ENCODE measurements around the gene PEX11A.

Gene PEX11A

DNA sequence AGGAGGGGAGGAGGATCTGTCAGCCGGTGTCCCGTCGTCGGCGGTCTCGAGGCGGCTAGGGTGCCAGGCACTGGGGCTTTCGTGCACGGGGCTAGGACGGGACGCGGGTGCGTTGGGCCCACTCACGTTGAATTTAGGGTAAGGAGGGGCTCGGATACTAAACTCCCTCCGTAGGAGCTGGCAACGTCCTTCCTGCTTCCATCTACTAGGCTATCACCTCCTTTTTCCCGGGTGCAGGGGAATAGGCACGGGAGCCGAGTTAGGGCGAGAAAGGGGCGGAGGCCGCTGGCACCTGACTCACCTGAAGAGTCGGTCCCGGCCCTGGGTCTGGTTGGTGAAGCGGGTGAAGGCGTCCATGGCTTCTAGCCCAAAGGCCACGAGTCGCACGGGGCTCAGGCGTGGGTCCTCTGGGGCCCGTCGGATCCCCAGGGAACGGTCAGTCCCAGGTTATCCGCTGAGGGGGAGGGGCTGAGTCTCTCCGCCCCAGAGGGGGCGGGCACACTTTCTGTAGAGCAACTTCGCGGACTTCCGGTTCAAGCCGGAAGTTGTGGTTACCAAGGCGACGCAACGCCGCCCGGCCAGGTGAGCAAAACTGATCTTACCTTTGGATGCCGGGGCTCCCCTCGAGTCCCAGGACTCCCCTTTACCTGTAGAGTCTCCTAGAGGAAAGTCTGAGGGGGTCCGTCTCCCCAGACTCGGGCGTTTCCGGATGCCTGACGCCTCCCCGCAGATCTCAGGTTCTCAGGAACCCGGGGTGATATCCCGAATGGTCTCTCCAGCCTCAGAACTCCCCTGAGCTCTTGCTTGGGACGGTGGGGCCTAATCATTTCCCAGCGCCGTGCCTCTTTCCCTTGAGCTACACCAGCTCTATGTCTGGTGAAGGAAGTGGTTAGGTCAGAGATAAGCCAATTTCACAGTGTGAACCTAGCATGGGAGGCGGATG, at the start of gene PEX11A, which contains the start of gene WDR93 (continued):
- TF ChIP-seq BCL11A (tag by site-specific recombination; IDR thresholded peaks at IDR 0.05; ENCODE audit: low read depth) (0 out of 2 replicates have a peak, but pooled peaks have one; percentile 33), SP2 (tag by site-specific recombination; IDR thresholded peaks at IDR 0.05) (peak; percentile 89), ZNF169 (tag by site-specific recombination; IDR thresholded peaks at IDR 0.05) (no peak), ZNF426 (tag by site-specific recombination; IDR thresholded peaks at IDR 0.05) (no peak), ZSCAN23 (tag by site-specific recombination; IDR thresholded peaks at IDR 0.05) (no peak), ZNF600 (tag by site-specific recombination; IDR thresholded peaks at IDR 0.05) (peak; percentile 34; the same call in 1 of the 2 replicates), ZNF843 (tag by site-specific recombination; IDR thresholded peaks at IDR 0.05) (no peak), ZNF596 (tag by site-specific recombination; IDR thresholded peaks at IDR 0.05) (no peak), ZNF610 (tag by site-specific recombination; IDR thresholded peaks at IDR 0.05; ENCODE audit: borderline replicate concordance) (no peak), BCL11B (tag by site-specific recombination; IDR thresholded peaks at IDR 0.05; ENCODE audit: low read depth) (peak; percentile 70; the same call in 1 of the 2 replicates), ZNF280D (tag by site-specific recombination; IDR thresholded peaks at IDR 0.05) (no peak), WT1 (tag by site-specific recombination; IDR thresholded peaks at IDR 0.05) (peak; percentile 51), TRIM28 (IDR thresholded peaks at IDR 0.05; ENCODE audit: borderline replicate concordance, low read length) (no peak), YY1 (tag by site-specific recombination; IDR thresholded peaks at IDR 0.05) (0 out of 2 replicates have a peak, but pooled peaks have one; percentile 20), ZNF585B (tag by site-specific recombination; IDR thresholded peaks at IDR 0.05) (no peak), ZNF132 (tag by site-specific recombination; IDR thresholded peaks at IDR 0.05; ENCODE audit: borderline replicate concordance) (no peak), ZNF76 (tag by site-specific recombination; IDR thresholded peaks at IDR 0.05; ENCODE audit: borderline replicate concordance, low read depth) (peak; percentile 22; the same call in 1 of the 2 replicates), ZNF398 (tag by site-specific recombination; IDR thresholded peaks at IDR 0.05) (peak; percentile 46; the same call in 1 of the 2 replicates), ZNF2 (tag by site-specific recombination; IDR thresholded peaks at IDR 0.05) (peak; percentile 61; the same call in 1 of the 2 replicates), ZNF23 (tag by site-specific recombination; IDR thresholded peaks at IDR 0.05; ENCODE audit: borderline replicate concordance) (no peak), KLF7 (tag by site-specific recombination; IDR thresholded peaks at IDR 0.05; ENCODE audit: borderline replicate concordance) (0 out of 2 replicates have a peak, but pooled peaks have one; percentile 27), ZNF558 (tag by site-specific recombination; IDR thresholded peaks at IDR 0.05) (no peak), ZBTB17 (tag by site-specific recombination; IDR thresholded peaks at IDR 0.05) (peak; percentile 55; the same call in 1 of the 2 replicates), OSR2 (tag by site-specific recombination; IDR thresholded peaks at IDR 0.05) (peak; percentile 22; the same call in 1 of the 2 replicates), ZNF394 (tag by site-specific recombination; IDR thresholded peaks at IDR 0.05; ENCODE audit: borderline replicate concordance) (no peak), ZFP37 (tag by site-specific recombination; IDR thresholded peaks at IDR 0.05) (peak; percentile 78; the same call in 1 of the 2 replicates)
- TF ChIP-seq, protein P1, sequence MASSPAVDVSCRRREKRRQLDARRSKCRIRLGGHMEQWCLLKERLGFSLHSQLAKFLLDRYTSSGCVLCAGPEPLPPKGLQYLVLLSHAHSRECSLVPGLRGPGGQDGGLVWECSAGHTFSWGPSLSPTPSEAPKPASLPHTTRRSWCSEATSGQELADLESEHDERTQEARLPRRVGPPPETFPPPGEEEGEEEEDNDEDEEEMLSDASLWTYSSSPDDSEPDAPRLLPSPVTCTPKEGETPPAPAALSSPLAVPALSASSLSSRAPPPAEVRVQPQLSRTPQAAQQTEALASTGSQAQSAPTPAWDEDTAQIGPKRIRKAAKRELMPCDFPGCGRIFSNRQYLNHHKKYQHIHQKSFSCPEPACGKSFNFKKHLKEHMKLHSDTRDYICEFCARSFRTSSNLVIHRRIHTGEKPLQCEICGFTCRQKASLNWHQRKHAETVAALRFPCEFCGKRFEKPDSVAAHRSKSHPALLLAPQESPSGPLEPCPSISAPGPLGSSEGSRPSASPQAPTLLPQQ (tag by site-specific recombination; IDR thresholded peaks at IDR 0.05) = peak; percentile 92
- TF ChIP-seq, protein P2, sequence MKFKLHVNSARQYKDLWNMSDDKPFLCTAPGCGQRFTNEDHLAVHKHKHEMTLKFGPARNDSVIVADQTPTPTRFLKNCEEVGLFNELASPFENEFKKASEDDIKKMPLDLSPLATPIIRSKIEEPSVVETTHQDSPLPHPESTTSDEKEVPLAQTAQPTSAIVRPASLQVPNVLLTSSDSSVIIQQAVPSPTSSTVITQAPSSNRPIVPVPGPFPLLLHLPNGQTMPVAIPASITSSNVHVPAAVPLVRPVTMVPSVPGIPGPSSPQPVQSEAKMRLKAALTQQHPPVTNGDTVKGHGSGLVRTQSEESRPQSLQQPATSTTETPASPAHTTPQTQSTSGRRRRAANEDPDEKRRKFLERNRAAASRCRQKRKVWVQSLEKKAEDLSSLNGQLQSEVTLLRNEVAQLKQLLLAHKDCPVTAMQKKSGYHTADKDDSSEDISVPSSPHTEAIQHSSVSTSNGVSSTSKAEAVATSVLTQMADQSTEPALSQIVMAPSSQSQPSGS (tag by site-specific recombination; IDR thresholded peaks at IDR 0.05; ENCODE audit: low read depth) = no peak
- TF ChIP-seq, protein P3, sequence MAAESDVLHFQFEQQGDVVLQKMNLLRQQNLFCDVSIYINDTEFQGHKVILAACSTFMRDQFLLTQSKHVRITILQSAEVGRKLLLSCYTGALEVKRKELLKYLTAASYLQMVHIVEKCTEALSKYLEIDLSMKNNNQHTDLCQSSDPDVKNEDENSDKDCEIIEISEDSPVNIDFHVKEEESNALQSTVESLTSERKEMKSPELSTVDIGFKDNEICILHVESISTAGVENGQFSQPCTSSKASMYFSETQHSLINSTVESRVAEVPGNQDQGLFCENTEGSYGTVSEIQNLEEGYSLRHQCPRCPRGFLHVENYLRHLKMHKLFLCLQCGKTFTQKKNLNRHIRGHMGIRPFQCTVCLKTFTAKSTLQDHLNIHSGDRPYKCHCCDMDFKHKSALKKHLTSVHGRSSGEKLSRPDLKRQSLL (tag by site-specific recombination; IDR thresholded peaks at IDR 0.05) = 0 out of 2 replicates have a peak, but pooled peaks have one; percentile 20

Data from HEK293 (cell line).